Common myeloid progenitor, CD34-positive (primary cell): ENCODE measurements around the gene ANTKMT.
A peak's percentile ranks its signal among the peaks of the same experiment; 100 is the strongest.
"Not testable (repeated sequence)": the region's sequence is repeated elsewhere in the genome, so short reads cannot be mapped to it uniquely, and the experiment has no call there.

Source experiments
- CTCF ChIA-PET: fragments of 350-600 bp; sonication (Branson Sonifier 250); formaldehyde crosslinking; loops from one replicate; lab custom pipeline; 2021; ENCODE audit warnings: antibody characterized with exemption; lab: Charles Lee
- POLR2A ChIA-PET: fragments of 350-600 bp; sonication (Branson Sonifier 250); formaldehyde crosslinking; loops from one replicate; lab custom pipeline; 2021; ENCODE audit warnings: antibody characterized with exemption; lab: Charles Lee
- DNase-seq, 3 donors: peaks; one replicate each; pipeline versions ENCODE4 v3.0.0 to v3.0.0-alpha.2; 2013
- H3K27ac ChIP-seq, 2 experiments: 1 replicate in 1 of 2; 2 replicates in 1 of 2; pipeline ENCODE4 v1.7.0; 2013; ENCODE audit warnings: inconsistent platforms in 2 of 2, low read length in 2 of 2, mild to moderate bottlenecking in 2 of 2, low read depth in 1 of 2, moderate library complexity in 1 of 2; ENCODE audit not compliant: severe bottlenecking in 2 of 2, insufficient read depth in 1 of 2, poor library complexity in 1 of 2
- H3K27me3 ChIP-seq, 5 experiments: replicated peaks in 2 of 5; 1 replicate in 3 of 5; 2 replicates in 2 of 5; pipeline versions ENCODE4 v1.6.1 to v1.7.0; 2013; ENCODE audit warnings: low read length in 4 of 5, mild to moderate bottlenecking in 2 of 5, moderate library complexity in 2 of 5, inconsistent platforms in 1 of 5; ENCODE audit not compliant: insufficient read depth in 5 of 5, control insufficient read depth in 4 of 5
- H3K36me3 ChIP-seq, 4 experiments: 1 replicate in 2 of 4; 2 replicates in 2 of 4; pipeline versions ENCODE4 v1.6.1 to v1.7.0; 2013; ENCODE audit warnings: low read length in 3 of 4, control low read depth in 1 of 4, mild to moderate bottlenecking in 1 of 4; ENCODE audit not compliant: control insufficient read depth in 4 of 4, insufficient read depth in 4 of 4
- H3K4me1 ChIP-seq, 4 experiments: 1 replicate in 3 of 4; 2 replicates in 1 of 4; pipeline versions ENCODE4 v1.6.1 to v1.7.1; 2013; ENCODE audit warnings: low read length in 3 of 4, mild to moderate bottlenecking in 3 of 4, control low read depth in 1 of 4, inconsistent platforms in 1 of 4, moderate library complexity in 1 of 4; ENCODE audit not compliant: control insufficient read depth in 4 of 4, insufficient read depth in 4 of 4; ENCODE audit errors: control extremely low read depth in 1 of 4
- H3K4me3 ChIP-seq, 7 experiments: 1 replicate in 4 of 7; 2 replicates in 3 of 7; pipeline versions ENCODE4 v1.5.1 to v1.7.0; 2013; ENCODE audit warnings: mild to moderate bottlenecking in 7 of 7, low read length in 6 of 7, moderate library complexity in 6 of 7, inconsistent platforms in 2 of 7, low read depth in 2 of 7, control low read depth in 1 of 7; ENCODE audit not compliant: insufficient read depth in 4 of 7, control insufficient read depth in 1 of 7; ENCODE audit errors: extremely low read depth in 1 of 7
- H3K9me3 ChIP-seq, 5 experiments: 1 replicate in 4 of 5; 2 replicates in 1 of 5; pipeline versions ENCODE4 v1.6.1 to v1.7.1; 2013; ENCODE audit warnings: low read length in 4 of 5, mild to moderate bottlenecking in 2 of 5, inconsistent platforms in 1 of 5, low read depth in 1 of 5, moderate library complexity in 1 of 5; ENCODE audit not compliant: control insufficient read depth in 4 of 5, insufficient read depth in 2 of 5; ENCODE audit errors: control extremely low read depth in 1 of 5
- WGBS: methylation state at CpG from one replicate; pipeline ENCODE4 v1.1.5; 2013; ENCODE audit not compliant: insufficient coverage; 5-methylcytosine and 5-hydroxymethylcytosine counted together

The ANTKMT gene

DNA sequence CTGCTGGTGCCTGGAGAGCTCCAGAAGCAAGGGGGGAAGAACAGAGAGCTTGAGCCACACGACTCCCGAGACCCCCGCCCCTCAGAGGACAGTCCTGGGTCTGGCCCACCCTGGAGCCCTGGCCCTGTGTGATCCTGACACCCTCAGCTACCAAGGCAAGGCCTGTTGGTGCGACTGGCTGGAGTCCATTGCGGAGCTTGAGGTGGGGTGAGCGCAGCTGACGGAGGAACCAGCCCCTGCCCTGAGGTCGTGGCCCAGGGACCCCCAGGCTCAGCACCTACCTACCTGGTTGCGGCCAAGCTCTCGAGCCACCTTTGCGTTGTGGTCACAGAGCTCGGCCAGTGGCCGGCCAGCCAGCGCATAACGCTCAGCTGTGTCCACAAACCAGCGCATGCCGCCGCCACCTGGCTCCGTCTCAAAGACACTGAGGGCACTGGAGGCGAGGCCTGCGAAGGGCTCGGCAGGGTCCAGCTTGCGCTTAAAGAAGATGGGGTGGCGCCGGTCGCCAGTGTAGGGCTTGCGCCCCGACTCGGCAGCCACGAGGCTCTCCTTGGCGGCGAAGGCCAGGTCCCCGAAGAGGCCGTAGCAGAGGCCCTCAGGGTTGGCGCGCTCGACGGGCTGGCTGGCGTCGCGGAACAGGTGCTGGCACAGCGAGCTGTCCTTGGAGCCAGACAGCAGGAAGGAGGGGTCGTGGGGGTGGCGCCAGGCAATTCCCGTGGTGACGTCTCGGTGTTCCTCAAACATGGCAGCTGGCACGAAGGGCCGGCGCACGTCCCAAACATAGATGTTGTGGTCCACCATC is 34.3 kb upstream of the ANTKMT start:
- POLR2A ChIA-PET = no interaction called here
- no peak overlapping the region for H3K4me3 ChIP-seq
- no peak for DNase-seq
- H3K27me3 ChIP-seq = peaks cover 0 to 6% (median 0%) of the 10 kb centered on the region in 5 experiments
- H3K36me3 ChIP-seq = peaks cover 0 to 45% (median 23%) of the 10 kb centered on the region in 4 experiments
- 98% methylated on average over 50 of the region's 51 CpGs for WGBS
- H3K27ac ChIP-seq = no peak overlapping the region
- H3K9me3 ChIP-seq = no peaks in the 10 kb centered on the region
- CTCF ChIA-PET = interaction anchor here (0.8 to 1.7 kb wide), 2 partner anchors 21 to 26 kb away, joined by 3 to 4 read pairs; no protein-coding TSS in a partner anchor
- peaks cover 0 to 53% (median 46%) of the 10 kb centered on the region in 4 experiments for H3K4me1 ChIP-seq

DNA sequence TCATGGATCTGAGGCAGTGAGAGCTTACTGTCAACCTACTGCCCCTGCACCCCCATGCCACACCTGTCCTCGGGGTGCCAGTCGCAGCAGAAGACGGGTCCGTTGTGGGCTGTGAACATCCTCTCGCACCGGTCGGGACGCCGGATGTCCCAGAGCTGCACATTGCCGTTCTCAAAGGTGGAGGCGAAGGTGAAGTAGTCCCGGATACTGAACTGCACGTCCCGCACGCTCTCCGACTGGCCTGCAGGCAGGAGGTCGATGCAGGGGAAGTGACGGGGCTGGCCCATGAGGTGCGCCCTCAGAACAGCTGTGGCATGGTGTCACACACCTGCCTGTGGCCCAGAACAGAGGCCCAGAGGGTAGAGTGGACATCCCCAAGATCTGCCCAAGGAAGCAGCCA is 33.4 kb upstream of the ANTKMT start:
- peaks cover 0 to 14% (median 3%) of the 10 kb centered on the region in 5 experiments for H3K27me3 ChIP-seq
- DNase-seq = no peak
- WGBS = over 99% methylated on average over 19 of the region's 19 CpGs
- ChIA-PET CTCF (interaction anchor here (1.7 to 1.8 kb wide), 2 partner anchors 22 to 25 kb away, joined by 4 to 5 read pairs; no protein-coding TSS in a partner anchor), POLR2A (no interaction called here)
- no peak overlapping the region for H3K27ac ChIP-seq
- H3K36me3 ChIP-seq = peaks cover 0 to 37% (median 18%) of the 10 kb centered on the region in 4 experiments
- peaks cover 0 to 45% (median 39%) of the 10 kb centered on the region in 4 experiments for H3K4me1 ChIP-seq
- H3K4me3 ChIP-seq = no peak overlapping the region
- H3K9me3 ChIP-seq = no peaks in the 10 kb centered on the region

DNA sequence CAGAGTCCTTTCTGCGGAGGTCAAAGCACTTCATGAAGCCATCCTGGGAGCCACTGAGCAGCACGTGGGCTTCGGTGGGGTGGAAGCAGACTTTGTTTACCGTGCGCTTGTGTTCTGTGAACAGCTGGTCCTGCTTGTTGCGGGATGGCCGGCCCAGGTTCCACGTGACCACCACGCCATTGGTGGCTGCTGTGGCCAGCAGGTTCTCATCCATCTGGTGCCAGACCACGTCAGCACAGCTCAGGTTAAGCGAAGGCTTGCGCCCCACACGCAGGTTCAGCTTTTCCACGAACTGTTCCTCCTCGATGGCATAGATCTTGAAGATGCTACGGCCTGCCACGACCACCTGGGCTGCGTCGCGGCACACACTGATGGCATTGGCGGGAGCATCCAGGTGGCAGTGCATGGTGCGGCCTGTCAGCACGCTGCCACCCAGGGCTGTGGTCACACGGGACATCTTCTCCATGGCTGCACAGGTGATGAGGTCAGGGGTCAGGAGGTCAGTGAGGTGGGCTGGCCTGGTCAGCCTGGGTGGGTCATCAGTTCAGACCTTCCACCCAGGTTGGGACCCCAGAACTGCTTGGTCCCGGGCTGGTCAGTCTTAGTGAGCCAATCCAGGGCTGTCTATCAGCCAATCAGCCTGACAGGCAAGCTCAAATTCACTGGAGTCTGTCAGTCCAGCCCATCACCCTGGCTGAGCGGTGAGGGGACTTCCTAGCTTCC is 31.6 kb upstream of the ANTKMT start:
- peaks cover 0 to 28% (median 14%) of the 10 kb centered on the region in 4 experiments for H3K36me3 ChIP-seq
- H3K4me1 ChIP-seq = peaks cover 0 to 33% (median 32%) of the 10 kb centered on the region in 4 experiments
- peak overlapping the region; percentile 66 to 91 for H3K27ac ChIP-seq
- H3K4me3 ChIP-seq = peak overlapping the region; percentile 77 to 90 (median 83)
- H3K27me3 ChIP-seq = peaks cover 2 to 32% (median 3%) of the 10 kb centered on the region in 5 experiments
- H3K9me3 ChIP-seq = no peaks in the 10 kb centered on the region
- ChIA-PET CTCF (interaction anchor here (0.6 to 1.8 kb wide), 9 partner anchors 8 to 35 kb away, joined by 3 to 7 read pairs (median 3); partner anchors contain the start of gene RHOT2), POLR2A (interaction anchor here (1.3 kb wide), 2 partner anchors 13 to 40 kb away, joined by 3 to 4 read pairs; partner anchors contain the start of gene WDR90)
- no peak for DNase-seq
- 91% methylated on average over 23 of the region's 26 CpGs for WGBS

- POLR2A ChIA-PET, H3K4me3 ChIP-seq, DNase-seq, H3K9me3 ChIP-seq, H3K27ac ChIP-seq, CTCF ChIA-PET: not testable (repeated sequence)
- WGBS = 90% methylated on average over 13 of the region's 16 CpGs
- H3K4me1 ChIP-seq = peaks cover 0 to 39% (median 35%) of the 10 kb centered on the region in 4 experiments
- H3K27me3 ChIP-seq = peaks cover 3 to 51% (median 6%) of the 10 kb centered on the region in 5 experiments
- peaks cover 0 to 18% (median 11%) of the 10 kb centered on the region in 4 experiments for H3K36me3 ChIP-seq
These were observed 29.7 kb upstream of the ANTKMT start for GRCh38 chr16:691242-691641.

- no peaks in the 10 kb centered on the region for H3K9me3 ChIP-seq
- H3K4me3 ChIP-seq = no peak overlapping the region
- ChIA-PET POLR2A (no interaction called here), CTCF (no interaction called here)
- no peak for DNase-seq
- WGBS = no CpG with 5 or more reads among the region's 10 CpGs
- H3K36me3 ChIP-seq = peaks cover 0 to 6% (median 4%) of the 10 kb centered on the region in 4 experiments
- H3K27ac ChIP-seq = no peak overlapping the region
- peaks cover 3 to 62% (median 7%) of the 10 kb centered on the region in 5 experiments for H3K27me3 ChIP-seq
- peaks cover 0 to 39% (median 34%) of the 10 kb centered on the region in 4 experiments for H3K4me1 ChIP-seq
These were observed 28.4 kb upstream of the ANTKMT start for GRCh38 chr16:692356-693108.

- Histone ChIP-seq H3K27me3 (peaks cover 3 to 69% (median 10%) of the 10 kb centered on the region in 5 experiments), H3K9me3 (no peaks in the 10 kb centered on the region), H3K36me3 (no peaks in the 10 kb centered on the region), H3K4me3 (no peak overlapping the region), H3K4me1 (peaks cover 0 to 39% (median 34%) of the 10 kb centered on the region in 4 experiments), H3K27ac (no peak overlapping the region)
- no peak for DNase-seq
- ChIA-PET CTCF (no interaction called here), POLR2A (no interaction called here)
- WGBS = 63% methylated on average over 15 of the region's 22 CpGs
These were observed 27.6 kb upstream of the ANTKMT start for GRCh38 chr16:693364-693763.
